NCI-H2081 (cell line): ENCODE data around the gene ARHGEF28.

Source experiments
- DNase-seq, 2 experiments: peaks; one replicate each; lab custom pipeline; 2025; lab: John Stamatoyannopoulos, UW

Gene ARHGEF28

DNA sequence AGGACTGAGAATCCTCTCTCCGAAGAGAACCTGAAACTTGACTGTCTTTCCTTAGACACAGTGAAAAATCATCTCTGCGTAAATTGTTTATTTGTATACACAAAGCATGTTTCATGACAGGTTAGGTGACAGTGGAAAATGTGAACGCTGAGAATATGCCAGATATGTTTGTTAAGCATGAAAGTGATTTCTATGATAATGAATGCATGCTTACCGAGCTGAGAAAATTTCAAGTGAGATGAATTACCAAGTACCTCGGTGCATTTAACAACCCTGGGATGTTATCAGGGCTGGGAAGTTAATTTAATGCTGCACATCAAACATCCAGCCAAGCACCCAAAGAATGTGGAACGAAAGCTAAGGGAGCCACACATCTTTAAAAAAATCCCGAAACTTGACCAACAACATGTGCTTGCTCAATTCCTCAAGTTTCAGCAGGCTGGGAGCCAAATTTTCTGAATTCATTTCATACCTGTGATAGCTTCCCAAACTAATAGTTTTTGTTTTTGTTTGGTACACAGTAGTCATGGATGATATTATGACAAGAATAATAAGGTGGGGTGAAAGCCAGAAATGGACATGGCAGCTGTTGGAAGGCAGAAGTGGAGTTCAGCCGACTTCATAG lies 336.9 kb downstream of the ARHGEF28 start:
- no peak for DNase-seq

DNA sequence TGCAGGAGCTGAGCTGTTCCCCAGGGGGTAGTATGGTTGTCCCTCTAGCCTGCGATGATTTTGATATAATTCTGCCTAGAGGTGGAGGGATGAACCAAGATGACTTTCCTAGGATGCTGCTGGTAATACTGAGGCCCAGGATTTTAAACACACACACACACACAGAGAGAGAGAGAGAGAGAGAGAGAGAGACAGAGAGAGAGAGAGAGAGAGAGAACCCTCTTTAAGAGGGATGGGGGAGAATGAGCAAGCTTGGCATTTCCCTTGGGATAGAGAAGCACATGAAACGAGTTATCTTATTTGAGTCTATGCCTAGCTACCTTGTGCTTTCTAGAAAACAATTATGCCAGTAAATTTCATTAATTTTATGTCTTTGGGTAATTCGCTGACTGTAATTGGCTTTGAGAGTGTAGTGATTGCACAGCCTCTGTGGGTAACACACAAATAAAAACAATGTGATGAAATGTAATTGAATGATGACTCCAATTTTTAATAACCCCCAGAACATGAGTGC lies 338.4 kb downstream of the ARHGEF28 start:
- no peak for DNase-seq

DNA sequence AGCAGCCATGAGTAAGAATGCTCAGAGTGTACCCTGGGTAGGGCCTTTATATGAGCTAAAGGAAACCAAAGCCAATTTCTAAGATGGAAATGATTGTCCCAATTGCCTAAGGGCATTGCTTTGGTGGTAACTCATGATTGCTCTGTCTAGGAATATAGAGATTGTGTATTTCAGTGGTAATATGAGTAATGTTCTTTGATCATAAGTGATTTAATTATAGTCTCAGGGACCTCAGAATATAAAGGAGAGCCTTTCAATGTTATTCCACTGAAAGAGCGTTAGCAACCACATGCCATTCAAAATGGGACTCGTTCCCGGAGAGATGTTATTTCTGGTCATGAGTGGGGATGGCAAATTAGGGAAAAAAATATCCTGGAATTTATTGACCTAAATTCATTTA lies 340.5 kb downstream of the ARHGEF28 start:
- peak; percentile 14 to 38 for DNase-seq

DNA sequence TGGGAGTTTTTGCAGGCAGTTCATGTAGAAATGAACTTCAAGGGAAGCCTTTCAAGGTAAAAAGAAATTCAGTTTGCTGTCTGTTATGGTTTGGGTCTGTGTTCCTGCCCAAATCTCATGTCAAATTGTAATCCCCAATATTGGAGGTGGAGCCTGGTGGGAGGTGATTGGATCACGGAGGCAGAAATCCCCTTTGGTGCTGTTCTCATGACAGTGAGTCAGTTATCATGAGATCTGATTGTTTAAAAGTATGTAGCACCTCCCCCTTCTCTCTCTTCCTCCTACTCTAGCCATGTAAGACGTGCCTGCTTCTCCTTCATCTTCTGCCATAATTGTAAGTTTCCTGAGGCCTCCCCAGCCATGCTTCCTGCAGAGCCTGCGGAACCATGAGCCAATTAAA lies 341.4 kb downstream of the ARHGEF28 start:
- DNase-seq: no peak

DNA sequence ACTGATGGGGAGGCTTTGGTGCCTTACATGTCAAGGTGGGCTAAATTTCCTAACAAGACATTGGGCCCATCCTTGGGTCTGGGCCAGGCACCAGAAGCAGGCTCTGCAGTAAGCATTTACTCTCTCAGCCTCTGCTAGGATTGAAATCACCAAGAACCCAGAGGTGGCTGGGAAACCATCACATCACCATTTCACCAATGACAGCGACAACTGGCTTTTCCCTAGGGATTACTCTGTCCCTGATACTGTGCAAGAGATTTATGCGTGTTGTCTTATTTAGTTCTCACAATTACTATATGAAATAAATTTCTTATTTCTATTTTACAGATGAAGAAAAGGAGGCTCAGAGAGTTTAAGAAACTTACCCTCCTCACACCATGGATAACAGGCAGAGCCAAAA lies 342.2 kb downstream of the ARHGEF28 start:
- no peak for DNase-seq

DNA sequence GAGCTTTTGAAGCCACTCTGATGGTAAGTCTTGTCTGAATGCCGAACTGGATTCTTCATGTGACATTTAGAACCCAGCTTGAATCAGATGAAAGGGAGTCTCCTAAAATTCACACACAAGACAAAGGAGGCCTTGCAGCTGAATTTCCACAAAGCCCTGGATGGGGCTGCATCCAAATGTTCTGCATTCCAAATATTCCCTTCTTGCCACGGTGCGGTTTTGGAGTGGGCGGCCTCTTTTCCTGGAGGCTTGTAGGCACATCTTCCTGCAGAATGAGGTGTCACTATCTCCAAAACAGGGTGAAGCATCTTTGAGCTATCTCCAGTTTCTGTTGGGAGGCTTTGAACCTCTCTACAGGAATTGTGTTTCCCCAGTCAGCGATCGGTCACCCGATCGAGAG lies 342.7 kb downstream of the ARHGEF28 start:
- no peak for DNase-seq

DNA sequence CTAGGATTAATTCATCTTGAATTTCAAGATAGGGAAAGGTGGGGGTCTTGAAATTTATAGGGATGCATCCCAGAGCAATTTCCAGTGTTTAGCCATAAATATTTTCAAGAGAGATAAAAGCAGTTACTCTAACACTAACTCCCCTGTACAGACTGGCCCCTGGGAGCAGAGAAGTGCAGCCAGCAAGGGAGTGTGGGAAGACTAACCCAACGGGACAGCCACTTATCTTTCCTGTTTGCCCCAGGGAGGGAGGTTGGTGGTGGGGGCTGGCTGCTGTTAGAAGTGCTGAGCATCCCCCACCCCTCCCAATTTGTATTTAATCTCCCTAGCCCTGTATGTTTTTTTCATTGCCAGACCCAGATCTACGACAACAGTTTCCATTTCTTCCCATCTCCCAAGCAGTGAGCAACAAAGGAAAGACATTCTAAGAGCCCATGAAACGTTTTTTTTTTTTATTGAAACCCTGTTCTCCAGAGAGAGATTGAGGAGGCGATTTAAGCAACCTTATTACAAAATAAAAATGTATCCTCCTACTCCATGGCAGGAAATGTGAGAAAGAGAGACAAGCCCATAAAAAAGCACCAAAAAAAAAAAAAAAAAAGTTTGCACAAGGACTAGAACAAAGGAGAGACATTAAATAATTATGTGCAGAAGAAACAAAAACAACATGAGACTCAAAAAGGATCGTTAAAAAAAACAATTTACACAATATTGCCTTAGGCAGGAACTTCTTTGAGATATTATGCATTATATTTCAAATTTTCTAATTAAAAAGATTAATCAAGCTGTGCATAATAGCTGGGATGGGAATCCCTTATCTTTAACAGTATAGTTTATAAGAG lies 343.4 kb downstream of the ARHGEF28 start:
- no peak for DNase-seq

DNA sequence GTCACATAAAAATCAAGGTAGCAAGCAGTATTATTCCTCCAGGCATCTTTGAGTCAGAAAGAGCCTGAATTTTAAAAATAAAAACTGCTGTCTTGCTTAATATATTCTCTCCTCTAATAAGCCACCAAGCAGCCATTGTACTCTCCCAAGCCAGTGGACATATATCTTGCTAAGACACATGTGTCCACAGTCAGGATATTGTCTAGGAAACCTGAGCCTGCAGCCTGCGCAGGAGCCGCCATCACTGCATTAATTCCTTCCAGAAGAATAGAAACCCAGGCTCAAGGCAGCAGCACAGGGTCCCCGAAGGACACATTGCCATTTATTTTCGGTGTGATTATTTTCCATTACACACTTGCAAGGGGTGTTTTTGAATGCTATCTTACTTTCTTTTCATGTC lies 345.3 kb downstream of the ARHGEF28 start:
- no peak for DNase-seq

DNA sequence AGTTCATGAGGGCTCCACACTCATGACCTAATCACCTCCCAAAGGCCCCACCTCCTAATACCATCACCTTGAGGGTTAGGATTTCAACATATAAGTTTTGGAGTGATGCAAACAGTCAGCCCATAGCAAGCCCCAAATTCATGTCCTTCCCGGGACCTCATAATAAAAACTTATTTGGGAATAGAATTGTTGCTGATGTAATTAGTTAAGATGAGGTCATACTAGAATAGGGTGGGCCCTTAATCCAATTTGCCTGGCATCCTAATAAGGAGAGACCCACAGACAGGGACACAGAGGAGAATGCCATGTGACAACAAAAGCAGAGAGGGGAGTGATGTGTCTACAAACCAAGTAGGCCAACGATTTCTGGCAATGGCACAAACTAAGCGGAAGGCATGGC lies 347.1 kb downstream of the ARHGEF28 start:
- no peak for DNase-seq

DNA sequence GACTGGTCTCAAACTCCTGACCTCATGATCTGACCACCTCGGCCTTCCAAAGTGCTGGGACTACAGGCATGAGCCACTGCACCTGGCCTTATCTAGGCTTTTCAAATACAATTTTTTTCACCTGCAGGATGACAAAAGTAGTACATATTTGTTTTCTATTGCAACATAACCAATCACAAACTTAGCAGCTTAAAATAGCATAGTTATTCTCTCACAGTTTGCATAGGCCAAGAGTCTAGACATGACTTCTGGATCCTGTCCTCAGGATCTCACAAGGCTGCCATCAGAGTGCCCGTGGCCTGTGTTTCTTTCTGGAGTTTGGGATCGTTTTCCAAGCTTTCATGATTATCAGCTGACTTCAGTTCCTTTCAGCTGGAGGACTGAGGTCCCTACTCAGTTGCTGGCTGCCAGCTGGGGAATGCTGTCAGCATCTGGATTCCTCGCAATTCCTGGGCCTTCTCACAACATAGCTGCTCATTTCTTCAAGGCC lies 348.9 kb downstream of the ARHGEF28 start:
- no peak for DNase-seq

DNA sequence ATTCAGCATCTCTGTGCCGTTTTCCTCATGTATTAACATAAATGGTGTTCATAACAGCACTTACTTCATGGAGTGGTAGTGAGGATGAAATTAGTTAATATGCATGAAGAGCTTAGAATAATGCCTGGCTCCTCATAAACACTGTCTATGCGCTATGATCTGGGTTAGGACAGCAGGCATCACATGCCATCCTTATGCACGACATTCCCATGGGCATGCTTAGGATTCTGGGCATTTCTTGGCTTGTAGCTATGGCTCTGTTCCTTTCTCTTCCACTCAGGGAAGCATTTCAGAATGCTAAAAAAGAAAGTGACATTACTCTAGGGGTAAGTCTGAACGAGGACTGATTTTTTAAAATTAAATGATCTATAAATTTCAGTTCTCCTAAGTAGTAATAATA lies 349.8 kb downstream of the ARHGEF28 start:
- DNase-seq: no peak

DNA sequence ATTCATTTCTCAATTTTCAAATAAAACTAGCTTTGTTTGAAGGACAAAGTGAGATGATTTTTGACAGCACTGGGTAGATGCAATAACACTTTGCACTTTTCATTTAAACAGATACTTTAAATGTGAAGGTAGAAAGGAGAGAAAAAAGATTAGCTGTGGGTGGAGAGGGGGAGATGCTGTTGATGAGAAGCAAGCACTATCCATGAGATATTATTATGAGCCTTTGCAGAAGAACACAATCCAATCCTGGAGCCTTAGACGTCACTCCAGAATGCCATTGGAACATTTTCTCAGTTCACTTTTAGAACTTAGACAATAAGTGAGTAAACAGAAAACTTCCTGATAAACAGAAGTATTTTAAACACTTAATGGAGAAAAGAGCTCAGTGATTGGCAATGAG lies 351.1 kb downstream of the ARHGEF28 start:
- DNase-seq: no peak

DNA sequence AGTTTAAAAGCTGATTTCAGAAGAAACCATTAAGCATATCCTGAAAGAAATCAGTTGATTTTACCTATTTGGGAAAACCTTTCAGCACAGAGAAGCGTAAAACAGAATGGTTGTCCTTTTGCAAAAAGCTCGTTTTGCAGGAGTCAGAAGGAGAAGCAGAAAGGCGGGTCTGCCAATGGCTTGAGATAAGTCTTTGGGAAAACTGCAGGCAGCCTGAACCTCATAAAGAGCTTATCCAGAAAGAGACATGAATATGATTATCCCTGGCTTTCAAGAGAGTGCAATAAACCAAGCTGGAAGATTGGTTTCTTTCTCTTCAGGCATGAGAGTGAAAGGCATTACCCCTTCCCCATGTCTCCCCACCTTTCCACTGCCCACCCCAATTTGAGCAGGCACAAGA lies 353.3 kb downstream of the ARHGEF28 start:
- no peak for DNase-seq

DNA sequence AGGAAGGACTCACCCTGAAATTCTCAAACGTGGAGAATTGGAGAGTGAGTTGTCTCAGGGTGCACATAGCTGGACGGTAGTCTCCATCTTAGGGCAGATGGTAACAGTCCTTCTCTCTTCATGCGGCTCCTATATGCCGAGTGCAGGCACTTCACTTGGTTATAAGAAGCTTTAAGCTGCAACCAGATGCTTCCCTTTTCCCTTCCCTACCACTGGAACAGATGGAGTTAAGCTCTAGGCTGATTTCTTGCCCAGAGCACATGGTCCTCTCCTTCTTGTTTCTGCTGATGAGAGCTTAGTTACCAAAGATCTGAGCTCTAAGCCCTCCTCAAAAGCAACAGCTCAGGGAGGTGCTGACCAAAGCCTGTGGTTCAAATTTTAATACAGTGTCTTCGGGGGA lies 355.7 kb downstream of the ARHGEF28 start:
- DNase-seq: no peak

DNA sequence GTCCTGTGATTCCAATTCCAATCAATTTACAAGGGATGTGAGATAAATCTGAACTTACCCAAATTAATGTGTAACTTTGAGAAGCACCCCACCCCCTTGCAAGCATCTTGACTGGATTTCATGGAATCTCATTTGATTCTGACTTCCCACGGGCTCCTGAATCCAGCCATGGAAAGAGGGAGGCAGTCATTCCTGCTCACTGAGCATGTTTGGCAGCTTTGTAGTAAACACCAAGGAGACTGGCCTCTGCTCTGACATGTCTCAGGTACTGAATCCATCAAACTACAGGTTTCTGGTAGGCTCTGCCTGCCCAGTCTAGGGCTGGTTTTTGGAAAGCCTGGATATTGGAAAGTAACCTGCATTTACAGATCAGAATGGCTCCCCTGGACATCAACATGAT lies 357.6 kb downstream of the ARHGEF28 start:
- DNase-seq: no peak

DNA sequence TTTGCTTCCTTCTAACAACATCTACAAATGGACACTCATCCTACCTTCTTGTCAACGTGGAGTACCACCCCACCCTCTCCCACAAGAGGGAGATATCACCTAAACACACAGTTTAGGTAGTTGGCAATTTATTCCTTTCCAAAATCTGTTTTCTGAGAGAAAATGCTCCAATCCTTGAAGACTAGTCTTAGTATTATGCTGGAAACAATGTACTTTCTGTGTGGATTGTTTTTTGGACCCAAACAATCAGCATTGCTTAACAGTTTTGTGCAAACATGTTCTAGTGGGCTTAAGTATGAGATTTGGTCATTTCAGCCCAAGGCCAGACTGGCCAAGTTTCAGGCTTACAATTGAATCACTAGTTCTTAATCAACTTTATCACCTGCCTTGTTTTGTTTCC lies 359.1 kb downstream of the ARHGEF28 start:
- peak; percentile 4 to 33 for DNase-seq

DNA sequence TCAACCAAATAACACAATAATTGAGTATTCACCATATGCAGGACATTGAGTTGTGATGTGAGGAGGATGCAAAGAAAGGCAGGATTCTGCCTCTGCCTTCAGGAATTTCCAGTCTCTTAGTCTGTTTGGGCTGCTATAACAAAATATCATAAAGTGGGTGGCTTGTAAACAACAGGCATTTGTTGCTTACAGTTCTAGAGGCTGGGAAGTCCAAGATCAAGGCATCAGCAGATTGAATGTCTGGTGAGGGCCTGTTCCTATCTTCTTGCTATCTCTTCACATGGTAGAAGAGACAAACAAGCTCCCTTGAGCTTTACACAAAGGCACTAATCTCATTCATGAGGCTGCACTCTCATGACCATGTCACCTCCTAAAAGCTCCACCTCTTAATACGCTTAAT lies 360.7 kb downstream of the ARHGEF28 start:
- no peak for DNase-seq

DNA sequence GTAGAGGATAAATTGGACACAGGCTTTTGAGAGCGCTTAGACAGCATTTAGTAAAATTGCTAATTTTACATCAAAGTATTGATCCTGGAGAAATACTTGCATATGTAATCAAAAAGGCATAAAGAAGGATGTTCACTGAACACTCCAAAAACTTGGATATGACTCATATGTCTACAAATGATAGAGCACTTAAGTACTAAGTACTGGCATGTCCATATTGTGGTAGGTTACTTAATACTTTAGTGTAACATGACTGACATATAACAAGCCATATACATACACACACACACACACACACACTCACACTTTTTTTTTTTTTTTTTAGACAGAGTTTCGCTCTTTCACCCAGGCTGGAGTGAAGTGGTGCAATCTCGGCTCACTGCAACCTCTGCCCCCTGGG lies 361.9 kb downstream of the ARHGEF28 start:
- no peak for DNase-seq

DNA sequence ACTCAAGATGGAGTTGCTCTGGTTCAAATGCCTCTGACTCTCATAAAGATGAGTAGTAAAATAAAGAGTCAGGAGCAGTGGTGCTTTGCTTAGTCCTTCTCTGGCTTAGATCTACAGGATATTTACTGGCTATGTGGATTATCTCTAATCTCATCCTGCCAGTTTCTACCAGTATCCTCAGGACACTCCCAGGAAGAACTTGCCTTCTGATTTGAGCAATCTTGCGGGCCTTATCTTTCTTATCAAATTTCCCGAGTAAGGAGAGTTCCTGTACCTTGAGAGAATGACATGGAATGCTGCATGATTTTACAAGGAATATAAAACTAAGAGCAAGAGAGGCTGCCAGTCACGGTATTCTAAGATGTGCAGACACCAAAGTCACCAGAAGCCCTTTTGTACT lies 364.0 kb downstream of the ARHGEF28 start:
- no peak for DNase-seq
